Activated T-cell treated with anti-CD3 and anti-CD28 coated beads for 1 hour (primary cell): Measurements from ENCODE around the gene NHS.
"Not testable (repeated sequence)": the region's sequence is repeated elsewhere in the genome, so short reads cannot be mapped to it uniquely, and the experiment has no call there.

Experiments
- DNase-seq: peaks from one replicate; pipeline ENCODE4 v3.0.0-alpha.2; 2020; ENCODE audit warnings: low read depth

NHS gene

GRCh38 chrX:17496407-17496806 is 121.4 kb downstream of the NHS start:
- DNase-seq, result no peak

- DNase-seq, result no peak
Measured at GRCh38 chrX:17497193-17497592, 122.2 kb downstream of the NHS start.

GRCh38 chrX:17499512-17499911 is 124.5 kb downstream of the NHS start:
- DNase-seq, result no peak

GRCh38 chrX:17500145-17500579 is 125.2 kb downstream of the NHS start:
- no peak for DNase-seq

- no peak for DNase-seq
Measured at GRCh38 chrX:17501746-17502145, 126.7 kb downstream of the NHS start.

- DNase-seq, result not testable (repeated sequence)
Measured at GRCh38 chrX:17506352-17506751, 131.4 kb downstream of the NHS start.

- DNase-seq, result no peak
Measured at GRCh38 chrX:17511556-17511955, 136.6 kb downstream of the NHS start.

DNA sequence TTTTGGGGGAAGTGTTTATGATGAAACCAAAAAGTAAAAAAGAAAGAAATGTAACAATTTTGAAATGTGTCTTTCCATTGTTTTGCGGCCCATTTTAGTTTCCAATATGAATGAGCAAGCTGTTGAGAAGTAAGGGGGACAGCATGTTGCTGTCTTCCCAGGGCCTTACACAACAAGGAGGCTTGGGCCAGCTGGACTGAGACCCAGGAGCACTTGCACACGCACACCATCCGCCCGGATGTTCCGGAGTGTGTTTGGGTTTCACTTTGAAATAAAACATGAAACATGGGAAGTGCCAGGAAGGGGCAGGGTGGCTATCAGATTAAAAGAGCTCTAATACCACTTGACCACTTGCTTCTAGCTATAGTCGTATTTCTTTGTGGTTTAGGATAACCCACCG is 144.4 kb downstream of the NHS start:
- DNase-seq, result no peak

DNA sequence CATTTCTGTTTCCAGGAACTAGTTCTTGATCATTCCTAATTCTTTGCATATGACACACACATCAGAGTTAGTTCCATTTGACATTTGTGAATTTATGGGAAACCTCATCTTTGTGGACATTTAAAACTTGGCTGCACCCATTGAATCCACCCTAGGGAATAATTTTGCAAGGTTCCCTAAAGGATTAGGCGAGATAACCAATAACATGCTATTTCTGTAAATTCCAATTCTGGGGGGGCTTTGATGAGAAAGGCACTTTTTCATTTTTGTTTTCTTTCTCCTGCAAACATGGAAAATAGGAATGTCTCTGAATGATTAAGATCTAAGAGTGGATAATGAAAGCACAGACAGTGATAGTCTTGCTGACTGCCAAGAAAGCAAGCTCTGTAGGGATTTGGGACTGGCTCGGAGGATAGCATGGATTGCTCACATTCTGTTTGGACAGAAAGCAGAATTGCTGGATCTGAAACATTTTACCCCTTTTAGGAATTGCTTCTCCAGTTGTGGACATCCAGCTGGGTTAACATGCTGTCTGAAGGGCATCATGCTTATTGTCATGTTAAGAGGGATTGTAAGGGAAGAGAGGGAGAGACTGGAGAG is 145.1 kb downstream of the NHS start:
- DNase-seq, result no peak

DNA sequence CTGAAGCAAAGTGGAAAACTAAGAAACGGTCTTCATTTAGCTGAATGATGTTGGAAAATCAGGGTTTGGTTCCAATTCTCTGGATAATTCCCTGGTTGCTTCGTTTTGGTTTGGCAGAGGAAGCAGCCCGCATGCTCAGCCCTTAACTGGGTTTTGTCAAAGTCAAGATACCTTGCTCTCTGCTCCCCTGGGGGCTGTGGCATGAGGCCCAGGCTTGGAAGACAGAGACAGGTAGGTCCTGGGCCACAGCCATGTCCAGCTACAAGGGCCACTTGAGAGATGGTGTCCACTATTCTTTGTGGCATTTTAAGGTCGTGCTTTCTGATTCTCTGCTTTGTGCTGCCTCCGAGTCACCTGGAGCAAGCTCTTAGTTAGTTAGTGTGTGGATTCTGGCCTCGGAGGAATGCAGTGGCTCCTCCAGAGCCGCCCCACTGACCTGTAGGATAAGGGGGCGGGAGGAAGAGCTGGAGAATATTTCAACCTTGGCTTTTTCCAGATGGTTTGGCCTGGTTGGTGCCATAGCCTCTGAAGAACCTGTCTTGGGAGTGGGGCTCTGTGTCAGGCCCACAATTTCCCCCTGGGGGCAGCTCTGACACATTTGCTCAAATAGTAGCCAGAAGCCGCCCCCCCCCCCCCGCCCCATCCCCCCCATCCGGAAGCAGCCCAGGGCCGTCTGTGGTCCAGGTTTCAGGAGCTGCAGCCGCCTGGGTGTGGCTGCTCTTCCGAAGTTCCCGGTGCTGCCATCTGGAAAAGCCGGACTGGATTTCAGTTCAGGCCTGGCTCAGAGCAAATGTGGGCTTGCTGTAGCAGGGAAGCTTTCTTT is 147.1 kb downstream of the NHS start:
- DNase-seq, result no peak

DNA sequence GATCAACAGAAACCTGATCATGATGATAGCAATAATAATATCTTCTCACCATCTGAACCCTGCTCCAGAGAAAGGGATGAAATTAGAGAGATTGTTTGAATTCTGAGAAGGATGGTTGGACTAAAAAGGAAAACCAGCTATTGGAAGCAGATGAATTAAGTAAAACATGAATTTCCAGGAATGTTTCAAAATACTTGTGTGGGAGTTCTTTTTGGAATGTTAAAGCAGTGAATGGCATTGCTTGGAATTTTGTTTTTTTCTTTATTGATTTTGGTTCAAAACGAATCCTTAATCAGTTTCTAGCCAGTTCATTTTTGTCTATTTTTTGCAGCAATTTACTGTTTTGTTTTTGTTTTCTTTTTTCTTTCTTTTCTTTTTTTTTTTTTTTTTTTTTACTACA is 150.3 kb downstream of the NHS start:
- DNase-seq, result no peak

- no peak for DNase-seq
Measured at GRCh38 chrX:17525762-17526555, 151.0 kb downstream of the NHS start.

GRCh38 chrX:17527135-17527701 is 152.2 kb downstream of the NHS start:
- no peak for DNase-seq

- DNase-seq, result no peak
Measured at GRCh38 chrX:17527922-17528321, 152.9 kb downstream of the NHS start.

- DNase-seq, result no peak
Measured at GRCh38 chrX:17529151-17529745, 154.2 kb downstream of the NHS start.

- no peak for DNase-seq
Measured at GRCh38 chrX:17531500-17531899, 156.5 kb downstream of the NHS start.

GRCh38 chrX:17535229-17535628 is 160.2 kb downstream of the NHS start:
- DNase-seq, result no peak

GRCh38 chrX:17537723-17538243 is 162.8 kb downstream of the NHS start:
- no peak for DNase-seq

- no peak for DNase-seq
Measured at GRCh38 chrX:17542123-17542522, 167.1 kb downstream of the NHS start.

DNA sequence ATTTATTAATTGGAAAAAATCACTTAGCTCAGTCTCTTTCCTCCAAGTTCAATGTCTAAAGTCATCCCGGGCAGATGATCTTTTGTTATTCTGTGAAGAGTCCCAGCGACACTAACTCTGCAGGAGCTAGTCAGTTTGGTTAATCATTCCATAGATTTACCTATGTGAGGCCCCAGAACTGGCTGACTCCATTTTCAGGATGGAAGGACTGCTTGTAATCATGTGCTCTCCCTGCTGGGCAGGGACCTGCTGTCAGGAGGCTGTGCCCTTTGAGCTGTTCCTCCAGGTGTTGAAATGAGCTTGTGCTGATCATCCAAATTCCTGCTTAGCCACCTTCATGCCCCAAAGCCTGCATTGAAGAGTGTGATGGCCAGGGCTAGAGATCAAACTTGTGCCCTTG is 169.8 kb downstream of the NHS start:
- no peak for DNase-seq

- DNase-seq, result no peak
Measured at GRCh38 chrX:17546356-17546755, 171.4 kb downstream of the NHS start.

DNA sequence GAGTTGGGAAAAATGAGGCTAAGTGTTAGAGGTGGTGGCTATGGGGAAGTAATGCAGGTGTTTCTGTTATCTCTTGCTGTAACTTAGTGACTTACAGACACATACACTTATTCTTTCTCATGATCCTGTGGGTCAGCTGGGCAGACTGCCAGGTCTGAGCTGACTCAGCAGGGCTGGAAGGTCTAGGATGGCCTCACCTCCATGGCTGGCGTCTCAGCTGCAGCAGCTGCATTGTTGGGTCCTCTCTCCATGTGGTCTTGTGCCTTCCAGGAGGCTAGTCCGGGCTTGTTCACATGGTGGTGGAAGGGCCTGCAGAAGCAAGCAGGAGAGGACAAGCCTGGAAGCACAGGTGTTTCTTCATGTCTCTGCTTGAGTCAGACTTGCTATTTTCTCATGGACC is 172.7 kb downstream of the NHS start:
- no peak for DNase-seq
